OCI-LY7 (cell line): ENCODE data around the gene DUS3L.

Experiments used
- CTCF ChIP-seq: fragments of 200-600 bp; sonication (generic); conservative IDR thresholded peaks from 2 replicates; pipeline ENCODE4 v1.5.1; 2014; ENCODE audit warnings: mild to moderate bottlenecking, antibody characterized with exemption, low read length, moderate library complexity, mixed read lengths
- EZH2phosphoT487 ChIP-seq: fragments of 200-600 bp; sonication (generic); IDR thresholded peaks from 2 replicates; pipeline ENCODE4 v1.6.1; 2018; ENCODE audit warnings: low read depth, borderline replicate concordance, mild to moderate bottlenecking, mixed run types, antibody characterized with exemption, low read length, moderate library complexity, mixed read lengths

- TF ChIP-seq CTCF (peak; percentile 100), EZH2phosphoT487 (no peak)
These were observed 13.0 kb upstream of the DUS3L start for GRCh38 chr19:5803752-5804515.
